ENCODE data around the gene DPP4. TPM values are rescaled to one million over a fixed set of nuclear protein-coding genes. Genes with fewer than 3 reads are reported as not detected.

Gene DPP4
- total and polyA plus RNA-seq, 2 of the 4 experiments (the other 2 are of a cell fraction): 13.2 to 19.0 TPM

DNA sequence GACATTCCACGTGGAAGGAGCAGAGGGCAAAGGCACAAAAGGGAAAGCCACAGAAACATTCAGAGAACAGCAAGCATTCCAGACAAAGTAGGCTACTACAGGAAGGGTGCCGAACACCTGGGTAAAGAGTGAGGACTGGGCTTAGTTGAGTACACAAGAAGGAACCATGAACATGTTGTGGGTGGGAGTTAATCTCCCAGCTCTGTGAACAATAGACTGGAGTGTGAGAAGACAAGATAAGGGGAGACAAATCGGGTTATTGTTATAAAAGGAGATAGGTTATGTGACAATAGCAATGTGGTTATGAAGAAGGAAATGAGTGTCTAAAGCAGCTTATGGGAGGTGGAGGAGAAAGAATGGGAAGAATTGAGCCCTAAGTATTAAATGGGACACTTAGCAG, 70.0 kb downstream of the DPP4 start:
- Histone ChIP-seq H2BK120ac (ENCODE audit: low read depth, low read length) (no peak overlapping the region), H3K56ac (ENCODE audit: extremely low read depth, insufficient read depth, low read length) (no peak overlapping the region), H4K20me1 (ENCODE audit: insufficient read depth, low read length) (no peaks in the 10 kb centered on the region), H3K27me3 (ENCODE audit: control insufficient read depth, insufficient read depth, low read length) (no peaks in the 10 kb centered on the region), H4K91ac (ENCODE audit: insufficient read depth, low read depth, low read length) (no peak overlapping the region), H2AK9ac (replicated peaks; ENCODE audit: low read depth, low read length, poor library complexity) (no peak overlapping the region), H2AK5ac (ENCODE audit: low read depth, low read length) (no peak overlapping the region), H3K79me1 (ENCODE audit: low read depth in 1 of 2, low read length in 2 of 2) (no peaks in the 10 kb centered on the region), H4K5ac (ENCODE audit: low read depth, low read length) (no peak overlapping the region), H3K23ac (ENCODE audit: low read depth, low read length) (no peak overlapping the region), H3K4ac (ENCODE audit: low read depth, low read length) (no peak overlapping the region), H2BK5ac (ENCODE audit: low read depth, low read length, poor library complexity, severe bottlenecking) (no peak overlapping the region), H3K9me1 (ENCODE audit: insufficient read depth, low read length) (no peaks in the 10 kb centered on the region), H2AFZ (replicated peaks; ENCODE audit: low read length, poor library complexity) (no peak overlapping the region), H3K14ac (replicated peaks; ENCODE audit: low read depth, low read length) (no peak overlapping the region), H3K18ac (ENCODE audit: low read depth, low read length) (no peak overlapping the region), H3K4me3 (ENCODE audit: insufficient read depth, low read depth, low read length) (no peak overlapping the region), H2BK15ac (ENCODE audit: low read depth, low read length) (no peak overlapping the region), H3K4me1 (ENCODE audit: control insufficient read depth, insufficient read depth, low read length) (peaks cover 2% of the 10 kb centered on the region; the same call in 1 of the 2 replicates), H3K9ac (ENCODE audit: low read depth, low read length) (no peak overlapping the region), H3K36me3 (ENCODE audit: control insufficient read depth, insufficient read depth, low read length) (peaks cover 10% of the 10 kb centered on the region), H3K4me2 (ENCODE audit: low read depth, low read length) (no peak overlapping the region), H2BK20ac (ENCODE audit: low read depth, low read length) (no peak overlapping the region), H3K27ac (ENCODE audit: insufficient read depth, low read length) (no peak overlapping the region), H3K9me3 (ENCODE audit: control insufficient read depth, insufficient read depth, low read length) (no peaks in the 10 kb centered on the region), H4K8ac (ENCODE audit: low read depth in 2 of 2, low read length in 2 of 2) (no peak overlapping the region)
- DNase-seq (no peak), ATAC-seq (ENCODE audit: low read depth) (no peak)
- intact Hi-C loops (cut with micrococcal nuclease): no loop called here
- dilution Hi-C loops (cut with HindIII; ENCODE audit: low sequenced_read_pairs, unreplicated experiment): no loop called here
- 100% methylated on average over 2 of the region's 3 CpGs; no CpG with 5 or more reads in 1 of the 2 experiments for WGBS, 2 experiments (ENCODE audit: extremely low coverage in 2 of 2, insufficient read length in 1 of 2)
- no peak for TF ChIP-seq CHD1 (IDR thresholded peaks at IDR 0.05; ENCODE audit: low read depth, low read length)
- no TSS peak for BruUV-seq (replicated peaks)
- in situ Hi-C loops (cut with MboI; ENCODE audit: low sequenced_read_pairs): loop anchor here (10.0 kb wide), 1 partner anchor 121 kb away; no protein-coding TSS in a partner anchor
- ChIA-PET CTCF (interaction anchor here (0.5 kb wide), 1 partner anchor 204 kb away, joined by 3 read pairs; no protein-coding TSS in a partner anchor), POLR2A (ENCODE audit: unreplicated experiment) (no interaction called here)
